ENCODE measurements around the gene TMEM132D.

Gene TMEM132D

DNA sequence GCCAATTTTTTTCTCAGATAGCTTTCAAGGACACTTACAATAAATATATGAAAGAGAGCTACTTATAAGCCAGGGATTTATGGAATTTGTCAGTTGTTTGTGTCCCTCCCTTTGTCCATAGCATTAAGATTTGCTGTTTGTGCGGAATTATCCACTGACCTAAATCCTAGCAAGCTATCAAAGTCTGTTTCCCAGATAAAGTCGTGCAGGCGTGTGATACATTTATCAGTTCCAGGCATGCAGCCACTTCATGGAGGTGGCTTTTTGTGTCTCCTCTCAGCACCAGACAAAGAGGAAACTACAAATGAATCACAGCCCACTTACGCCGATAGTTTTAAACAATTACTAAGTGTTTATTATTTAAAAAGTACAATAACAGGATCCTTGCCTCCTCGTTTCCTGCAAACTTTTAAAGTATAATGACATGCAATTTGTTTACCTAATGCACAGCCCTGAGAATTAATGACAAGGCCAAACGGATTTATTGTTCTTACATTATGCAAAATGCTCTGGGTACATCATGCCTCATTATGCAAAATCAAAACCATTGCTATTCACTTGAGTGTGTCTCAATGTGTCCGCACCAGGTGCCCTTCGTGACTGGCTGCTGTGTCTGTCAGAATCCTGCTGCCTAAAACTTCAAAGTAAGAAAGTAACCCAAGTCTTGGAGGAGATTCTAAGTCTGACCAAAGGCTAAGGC, 627.3 kb downstream of the TMEM132D start:
- DNase-seq (ENCODE audit: low read depth): no peak
- no peak for TF ChIP-seq POLR2A (IDR thresholded peaks at IDR 0.05; ENCODE audit: extremely low read depth, insufficient read length)
- TF ChIP-seq MAX (IDR thresholded peaks at IDR 0.05; ENCODE audit: low read depth, low read length): no peak
- TF ChIP-seq, protein P1, sequence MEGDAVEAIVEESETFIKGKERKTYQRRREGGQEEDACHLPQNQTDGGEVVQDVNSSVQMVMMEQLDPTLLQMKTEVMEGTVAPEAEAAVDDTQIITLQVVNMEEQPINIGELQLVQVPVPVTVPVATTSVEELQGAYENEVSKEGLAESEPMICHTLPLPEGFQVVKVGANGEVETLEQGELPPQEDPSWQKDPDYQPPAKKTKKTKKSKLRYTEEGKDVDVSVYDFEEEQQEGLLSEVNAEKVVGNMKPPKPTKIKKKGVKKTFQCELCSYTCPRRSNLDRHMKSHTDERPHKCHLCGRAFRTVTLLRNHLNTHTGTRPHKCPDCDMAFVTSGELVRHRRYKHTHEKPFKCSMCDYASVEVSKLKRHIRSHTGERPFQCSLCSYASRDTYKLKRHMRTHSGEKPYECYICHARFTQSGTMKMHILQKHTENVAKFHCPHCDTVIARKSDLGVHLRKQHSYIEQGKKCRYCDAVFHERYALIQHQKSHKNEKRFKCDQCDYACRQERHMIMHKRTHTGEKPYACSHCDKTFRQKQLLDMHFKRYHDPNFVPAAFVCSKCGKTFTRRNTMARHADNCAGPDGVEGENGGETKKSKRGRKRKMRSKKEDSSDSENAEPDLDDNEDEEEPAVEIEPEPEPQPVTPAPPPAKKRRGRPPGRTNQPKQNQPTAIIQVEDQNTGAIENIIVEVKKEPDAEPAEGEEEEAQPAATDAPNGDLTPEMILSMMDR (IDR thresholded peaks at IDR 0.05; ENCODE audit: low read depth, low read length): no peak
- no peak for TF ChIP-seq MYC (IDR thresholded peaks at IDR 0.05; ENCODE audit: low read depth, low read length)
- H3K4me3 ChIP-seq (ENCODE audit: low read depth, low read length): no peak overlapping the region

GRCh38 chr12:129269756-129270495, 633.9 kb downstream of the TMEM132D start:
- TF ChIP-seq MAX (IDR thresholded peaks at IDR 0.05; ENCODE audit: low read depth, low read length) (no peak), MYC (IDR thresholded peaks at IDR 0.05; ENCODE audit: low read depth, low read length) (no peak), POLR2A (IDR thresholded peaks at IDR 0.05; ENCODE audit: extremely low read depth, insufficient read length) (no peak)
- TF ChIP-seq, protein P1 (IDR thresholded peaks at IDR 0.05; ENCODE audit: low read depth, low read length): no peak
- no peak for DNase-seq (ENCODE audit: low read depth)

DNA sequence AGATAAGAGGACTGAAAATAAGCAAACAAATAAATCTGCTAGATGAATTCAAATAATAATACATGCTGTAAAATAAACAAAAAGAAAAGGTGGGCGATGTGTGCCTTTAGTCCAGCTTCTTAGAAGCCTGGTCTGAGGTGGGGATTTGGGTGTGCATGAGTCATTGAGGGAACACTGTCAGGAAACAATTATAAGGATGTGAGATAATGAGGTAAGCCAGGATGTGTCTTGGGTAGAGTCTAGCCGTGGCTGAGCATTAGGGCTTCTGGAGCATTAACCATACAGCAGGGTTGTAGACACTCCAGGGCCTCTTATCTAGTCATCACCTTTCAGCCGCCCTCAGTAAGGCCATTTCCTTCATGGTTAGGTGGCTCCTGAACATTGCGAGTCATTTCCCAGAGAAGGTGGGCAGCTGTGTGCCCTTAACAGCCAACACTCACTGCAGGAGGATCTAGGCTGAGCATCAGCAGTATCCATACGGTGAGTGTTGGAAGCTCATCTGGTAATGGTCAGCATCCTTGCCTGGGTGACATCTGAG, 645.0 kb downstream of the TMEM132D start:
- no peak overlapping the region for H3K4me3 ChIP-seq (ENCODE audit: low read depth, low read length)
- TF ChIP-seq MYC (IDR thresholded peaks at IDR 0.05; ENCODE audit: low read depth, low read length): no peak
- no peak for TF ChIP-seq MAX (IDR thresholded peaks at IDR 0.05; ENCODE audit: low read depth, low read length)
- TF ChIP-seq, protein P1 (IDR thresholded peaks at IDR 0.05; ENCODE audit: low read depth, low read length): no peak
- no peak for TF ChIP-seq POLR2A (IDR thresholded peaks at IDR 0.05; ENCODE audit: extremely low read depth, insufficient read length)
- no peak for DNase-seq (ENCODE audit: low read depth)

More at GRCh38 chr12:129269756-129270495, 633.9 kb downstream of the TMEM132D start:
- H3K4me3 ChIP-seq (ENCODE audit: low read depth, low read length): no peak overlapping the region

DNA sequence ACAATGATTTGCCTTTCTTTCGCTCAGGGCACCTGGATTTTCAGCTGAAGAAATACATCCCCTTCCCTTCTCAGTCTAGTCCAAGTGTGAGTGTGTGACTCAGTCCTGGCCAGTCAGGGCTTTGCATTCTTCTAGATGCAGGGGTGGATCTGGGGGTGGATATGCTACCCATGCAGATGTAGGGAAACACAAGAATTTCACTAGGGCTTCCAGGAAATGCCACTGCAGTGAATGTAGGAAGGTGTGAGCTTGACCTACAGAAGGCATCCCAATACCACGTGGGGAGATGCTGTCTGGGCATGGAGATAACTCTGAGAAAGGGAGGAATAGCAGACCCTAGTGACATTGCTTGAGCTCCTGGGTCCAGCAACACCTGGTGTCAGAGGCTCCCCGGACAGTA, 646.3 kb downstream of the TMEM132D start:
- TF ChIP-seq MYC (IDR thresholded peaks at IDR 0.05; ENCODE audit: low read depth, low read length): no peak
- TF ChIP-seq, protein P1 (IDR thresholded peaks at IDR 0.05; ENCODE audit: low read depth, low read length): no peak
- TF ChIP-seq MAX (IDR thresholded peaks at IDR 0.05; ENCODE audit: low read depth, low read length): no peak
- no peak for TF ChIP-seq POLR2A (IDR thresholded peaks at IDR 0.05; ENCODE audit: extremely low read depth, insufficient read length)
- no peak for DNase-seq (ENCODE audit: low read depth)
- H3K4me3 ChIP-seq (ENCODE audit: low read depth, low read length): no peak overlapping the region

DNA sequence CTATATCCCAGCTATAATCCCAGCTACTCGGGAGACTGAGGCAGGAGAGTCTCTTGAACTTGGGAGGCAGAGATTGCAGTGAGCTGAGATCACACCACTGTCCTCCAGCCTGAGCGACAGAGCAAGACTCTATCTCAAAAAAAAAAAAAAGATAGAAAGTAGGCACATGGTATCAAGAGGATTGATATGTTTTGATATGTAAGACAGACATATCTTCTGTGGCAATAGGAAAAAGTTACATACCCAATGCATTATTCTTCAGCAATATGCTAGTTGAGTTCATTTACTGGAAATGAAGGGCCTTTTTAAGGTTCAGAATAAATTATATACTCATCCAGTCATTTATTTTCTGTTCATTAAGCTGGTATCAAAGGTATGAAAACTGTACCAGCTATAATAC, 657.2 kb downstream of the TMEM132D start:
- TF ChIP-seq MYC (IDR thresholded peaks at IDR 0.05; ENCODE audit: low read depth, low read length) (no peak), POLR2A (IDR thresholded peaks at IDR 0.05; ENCODE audit: extremely low read depth, insufficient read length) (no peak), MAX (IDR thresholded peaks at IDR 0.05; ENCODE audit: low read depth, low read length) (no peak)
- TF ChIP-seq, protein P1 (IDR thresholded peaks at IDR 0.05; ENCODE audit: low read depth, low read length): no peak
- DNase-seq (ENCODE audit: low read depth): no peak
- H3K4me3 ChIP-seq (ENCODE audit: low read depth, low read length): no peak overlapping the region
